ENCODE results near the gene ERC2. TPM values are rescaled to one million over a fixed set of nuclear protein-coding genes. Genes with fewer than 3 reads are reported as not detected.
A peak's percentile ranks its signal among the peaks of the same experiment; 100 is the strongest.

The ERC2 gene
- total RNA-seq, 1 donor from 2014 or later, result 0.65 TPM

DNA sequence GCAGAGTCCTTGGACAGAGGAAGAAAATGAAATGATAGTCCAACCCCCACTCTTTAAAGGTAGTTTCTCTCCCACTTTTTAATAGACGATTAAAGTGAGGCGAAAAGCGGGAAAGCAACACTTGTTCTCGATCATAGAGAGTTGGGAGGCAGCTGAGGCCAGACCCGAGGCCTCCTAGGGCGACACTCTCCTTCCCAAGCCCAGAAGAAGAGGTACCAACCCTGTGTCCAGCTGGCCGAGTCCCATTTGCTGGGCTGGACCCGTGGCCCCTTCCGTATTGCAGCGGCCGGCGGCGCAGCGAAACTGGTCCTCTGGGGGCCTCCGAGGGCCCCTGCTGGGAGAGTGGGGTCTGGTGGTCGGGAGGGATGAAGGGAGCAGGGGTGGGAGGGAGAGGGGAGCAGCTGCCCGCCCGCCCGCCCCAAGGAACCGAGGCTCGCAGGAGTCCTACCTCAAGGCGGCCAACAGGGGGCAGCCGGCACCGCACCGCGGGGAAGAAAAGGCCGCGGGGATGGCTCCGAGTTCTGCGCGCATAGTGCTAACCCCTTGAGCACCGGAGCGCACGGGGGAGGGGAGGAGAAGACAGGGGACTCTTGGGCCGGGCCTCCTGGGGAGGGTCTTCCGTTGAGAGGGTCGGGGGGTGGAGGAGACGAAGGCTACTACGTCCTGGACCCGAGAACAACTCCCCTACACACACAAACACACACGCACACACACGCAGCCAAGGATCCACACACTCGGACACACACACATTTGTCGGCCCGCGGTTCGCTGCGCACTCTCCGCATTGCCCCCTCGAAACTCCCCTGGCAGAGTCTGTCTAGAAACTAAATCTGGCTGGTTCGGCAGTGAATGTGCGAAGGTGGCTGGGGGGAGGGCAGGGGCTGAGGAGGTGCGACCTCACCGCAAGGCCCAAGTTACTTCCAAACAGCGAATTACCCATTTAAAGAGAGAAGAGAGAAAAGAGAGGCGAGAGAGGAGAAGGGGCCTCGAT is 983.2 kb downstream of the ERC2 start:
- Mint-ChIP-seq H3K27ac (ENCODE audit: unreplicated experiment) (peak overlapping the region; percentile 79), H3K4me3 (ENCODE audit: unreplicated experiment) (peak overlapping the region; percentile 97), H3K27me3 (ENCODE audit: low read depth) (peaks cover 2% of the 10 kb centered on the region), H3K9me3 (ENCODE audit: low read depth) (no peaks in the 10 kb centered on the region), H3K36me3 (ENCODE audit: low read depth) (no peaks in the 10 kb centered on the region), H3K4me1 (ENCODE audit: low read depth) (peaks cover 59% of the 10 kb centered on the region)
- DNase-seq (ENCODE audit: low spot score), result no peak
- TF ChIP-seq, protein P1, sequence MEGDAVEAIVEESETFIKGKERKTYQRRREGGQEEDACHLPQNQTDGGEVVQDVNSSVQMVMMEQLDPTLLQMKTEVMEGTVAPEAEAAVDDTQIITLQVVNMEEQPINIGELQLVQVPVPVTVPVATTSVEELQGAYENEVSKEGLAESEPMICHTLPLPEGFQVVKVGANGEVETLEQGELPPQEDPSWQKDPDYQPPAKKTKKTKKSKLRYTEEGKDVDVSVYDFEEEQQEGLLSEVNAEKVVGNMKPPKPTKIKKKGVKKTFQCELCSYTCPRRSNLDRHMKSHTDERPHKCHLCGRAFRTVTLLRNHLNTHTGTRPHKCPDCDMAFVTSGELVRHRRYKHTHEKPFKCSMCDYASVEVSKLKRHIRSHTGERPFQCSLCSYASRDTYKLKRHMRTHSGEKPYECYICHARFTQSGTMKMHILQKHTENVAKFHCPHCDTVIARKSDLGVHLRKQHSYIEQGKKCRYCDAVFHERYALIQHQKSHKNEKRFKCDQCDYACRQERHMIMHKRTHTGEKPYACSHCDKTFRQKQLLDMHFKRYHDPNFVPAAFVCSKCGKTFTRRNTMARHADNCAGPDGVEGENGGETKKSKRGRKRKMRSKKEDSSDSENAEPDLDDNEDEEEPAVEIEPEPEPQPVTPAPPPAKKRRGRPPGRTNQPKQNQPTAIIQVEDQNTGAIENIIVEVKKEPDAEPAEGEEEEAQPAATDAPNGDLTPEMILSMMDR (IDR thresholded peaks at IDR 0.05), result peak; percentile 91

DNA sequence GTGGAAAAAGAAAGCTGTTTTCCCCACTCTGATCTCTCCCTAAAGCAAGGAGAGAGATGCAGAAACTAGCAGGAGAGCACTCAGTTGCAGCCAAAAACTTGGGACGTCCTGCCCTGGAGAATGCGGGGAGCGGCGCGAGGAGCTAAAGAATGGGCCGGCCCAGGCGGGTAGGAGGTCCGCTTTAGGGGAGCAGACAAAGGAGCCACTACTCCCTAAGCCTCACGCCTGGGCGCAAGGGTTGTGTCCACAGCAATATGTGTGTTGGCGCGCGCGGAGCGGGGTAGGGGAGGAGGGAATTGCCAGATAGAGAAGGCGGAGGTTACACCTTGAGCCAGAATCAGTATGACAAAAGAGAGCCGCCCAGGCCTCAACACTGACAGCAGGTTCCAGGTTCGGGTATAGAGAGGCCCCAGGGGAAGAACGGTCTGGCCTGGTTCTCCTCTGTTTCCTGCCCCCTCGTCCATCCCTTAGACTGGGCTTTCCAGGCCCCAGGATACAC is 984.0 kb downstream of the ERC2 start:
- Mint-ChIP-seq H3K9me3 (ENCODE audit: low read depth) (no peaks in the 10 kb centered on the region), H3K36me3 (ENCODE audit: low read depth) (no peaks in the 10 kb centered on the region), H3K4me3 (ENCODE audit: unreplicated experiment) (peak overlapping the region; percentile 97), H3K27ac (ENCODE audit: unreplicated experiment) (no peak overlapping the region), H3K4me1 (ENCODE audit: low read depth) (peaks cover 52% of the 10 kb centered on the region), H3K27me3 (ENCODE audit: low read depth) (no peaks in the 10 kb centered on the region)
- DNase-seq (ENCODE audit: low spot score), result no peak
- TF ChIP-seq, protein P1 (IDR thresholded peaks at IDR 0.05), result no peak

DNA sequence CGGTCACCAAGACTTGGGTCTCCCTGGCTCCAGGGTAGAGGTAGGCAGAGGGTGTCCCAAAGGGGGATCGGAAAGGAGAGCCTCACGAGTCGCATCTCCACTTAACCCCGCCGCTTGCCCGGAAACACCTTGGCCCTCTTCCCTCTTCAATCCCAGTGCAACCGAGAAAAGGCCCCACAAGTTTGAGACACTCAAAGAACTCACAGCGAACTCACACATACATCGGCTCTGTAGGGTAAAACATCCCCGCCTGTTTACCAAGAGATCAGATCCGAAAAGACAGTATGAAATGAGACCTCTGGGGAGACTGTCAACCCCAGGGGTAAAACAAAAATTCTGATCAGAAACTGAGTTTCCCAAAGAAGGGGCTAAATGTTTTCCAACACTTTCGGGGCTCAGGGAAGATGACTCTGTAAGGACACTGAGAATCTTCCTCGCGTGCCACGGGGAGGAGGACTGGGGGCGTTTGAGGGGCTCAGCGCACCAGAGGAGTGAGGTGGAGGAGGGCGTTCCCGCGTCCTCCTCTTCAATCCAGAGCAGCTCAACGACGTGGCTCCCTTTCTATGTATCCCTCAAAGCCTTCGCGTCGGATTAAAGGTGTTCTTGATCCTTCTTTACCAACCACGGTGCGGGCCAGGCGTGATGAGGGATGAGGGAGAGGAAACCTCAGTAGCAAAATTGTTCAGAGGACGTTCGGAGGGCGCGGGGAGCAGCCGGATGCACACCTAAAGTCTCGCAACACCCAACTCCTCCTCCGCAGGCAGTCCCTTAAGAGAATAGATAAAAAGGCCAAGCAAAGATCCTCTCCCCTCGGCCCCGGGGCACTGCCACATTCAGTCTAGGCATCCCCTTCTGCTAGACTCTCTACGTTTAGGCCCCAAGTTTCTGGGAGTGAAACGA is 984.8 kb downstream of the ERC2 start:
- Mint-ChIP-seq H3K27ac (ENCODE audit: unreplicated experiment) (no peak overlapping the region), H3K36me3 (ENCODE audit: low read depth) (no peaks in the 10 kb centered on the region), H3K4me3 (ENCODE audit: unreplicated experiment) (no peak overlapping the region), H3K4me1 (ENCODE audit: low read depth) (peaks cover 47% of the 10 kb centered on the region), H3K9me3 (ENCODE audit: low read depth) (no peaks in the 10 kb centered on the region), H3K27me3 (ENCODE audit: low read depth) (no peaks in the 10 kb centered on the region)
- DNase-seq (ENCODE audit: low spot score), result no peak
- TF ChIP-seq, protein P1 (IDR thresholded peaks at IDR 0.05), result no peak

DNA sequence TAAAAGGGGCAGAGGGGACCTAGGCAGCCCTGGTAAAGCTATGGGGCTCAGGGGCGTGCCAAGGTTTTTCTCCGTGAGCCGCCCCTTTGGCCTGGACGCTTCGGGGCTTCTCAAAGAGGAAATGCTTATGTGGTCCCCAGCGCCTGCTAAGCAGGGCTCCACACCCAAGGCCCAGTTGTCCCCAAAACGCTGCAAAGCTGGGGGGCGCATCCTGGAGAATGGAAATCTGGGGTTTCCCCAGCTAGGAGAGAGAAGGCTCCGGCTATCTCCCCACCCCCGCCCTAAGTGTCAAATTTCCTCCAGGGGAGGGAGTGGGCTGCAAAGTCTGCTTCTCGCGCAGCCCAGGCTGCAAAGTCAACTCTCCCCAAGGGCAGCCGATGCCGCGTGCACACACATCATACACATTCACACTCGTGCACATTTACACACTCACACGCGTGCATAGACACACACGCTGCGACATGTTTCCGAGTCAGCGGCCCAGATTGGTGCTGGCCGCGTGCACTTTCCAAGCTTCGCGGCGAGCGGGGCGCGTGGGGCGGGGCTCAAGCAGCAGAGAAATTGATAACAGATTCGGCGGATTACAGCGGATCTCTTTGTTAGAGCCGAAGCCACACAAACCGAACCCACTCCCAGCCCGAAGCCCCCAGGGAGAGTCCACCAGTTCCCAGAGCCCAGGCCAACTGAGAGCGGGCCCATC is 985.6 kb downstream of the ERC2 start:
- peak overlapping the region; percentile 73 for H3K4me3 Mint-ChIP-seq (ENCODE audit: unreplicated experiment)
- no peaks in the 10 kb centered on the region for H3K27me3 Mint-ChIP-seq (ENCODE audit: low read depth)
- H3K4me1 Mint-ChIP-seq (ENCODE audit: low read depth), result peaks cover 47% of the 10 kb centered on the region
- TF ChIP-seq, protein P1 (IDR thresholded peaks at IDR 0.05), result no peak
- DNase-seq (ENCODE audit: low spot score), result no peak
- no peaks in the 10 kb centered on the region for H3K9me3 Mint-ChIP-seq (ENCODE audit: low read depth)
- no peaks in the 10 kb centered on the region for H3K36me3 Mint-ChIP-seq (ENCODE audit: low read depth)
- H3K27ac Mint-ChIP-seq (ENCODE audit: unreplicated experiment), result no peak overlapping the region

All from chondrocyte (in vitro differentiated cells).